Tibial artery (tissue), 4 donors: ENCODE measurements around the gene ME1.
A peak's percentile ranks its signal among the peaks of the same experiment; 100 is the strongest.

Experiments used
- DNase-seq, 2 donors: peaks; one replicate each; pipeline ENCODE4 v3.0.0-alpha.2; 2019
- H3K27ac ChIP-seq, 2 donors: fragments of 200-600 bp; sonication (generic) in 1 of 2; 1 replicate in 1 of 2; 2 replicates in 1 of 2; pipeline ENCODE4 v1.5.1; 2018 to 2019; ENCODE audit warnings: mild to moderate bottlenecking in 1 of 2
- H3K27me3 ChIP-seq, 2 donors: fragments of 200-600 bp; sonication (generic) in 1 of 2; one replicate each; pipeline versions ENCODE4 v1.5.1 to v1.6.0; 2016 to 2019
- H3K36me3 ChIP-seq, 3 donors: fragments of 200-600 bp; sonication (generic) in 2 of 3; one replicate each; pipeline ENCODE4 v1.5.1; 2016 to 2019; ENCODE audit warnings: mild to moderate bottlenecking in 2 of 3
- H3K4me1 ChIP-seq, 4 donors: fragments of 200-600 bp; sonication (generic) in 2 of 4; 1 replicate in 3 of 4; 2 replicates in 1 of 4; pipeline ENCODE4 v1.5.1; 2016 to 2019
- H3K4me3 ChIP-seq, 2 donors: fragments of 200-600 bp; sonication (generic) in 1 of 2; 1 replicate in 1 of 2; 2 replicates in 1 of 2; pipeline ENCODE4 v1.5.1; 2018 to 2019; ENCODE audit warnings: mild to moderate bottlenecking in 2 of 2
- H3K9me3 ChIP-seq, 3 donors: fragments of 200-600 bp; sonication (generic) in 1 of 3; one replicate each; pipeline ENCODE4 v1.5.1; 2016 to 2019
- CTCF ChIP-seq, 2 experiments: fragments of 200-600 bp in 1 of 2; fragments of 450-650 bp in 1 of 2; IDR thresholded peaks; one replicate each; pipeline ENCODE4 v1.5.1; 2017 to 2019; ENCODE audit warnings: antibody characterized with exemption in 2 of 2, mild to moderate bottlenecking in 1 of 2, moderate library complexity in 1 of 2
- intact Hi-C: fragments of 100-400 bp; cut with DNase I; formaldehyde crosslinking; loops from one replicate; pipeline ENCODE4 v1.15.0; 2023; ENCODE audit warnings: low total_unique reads

ME1 gene

GRCh38 chr6:83430611-83431544, at the start of gene ME1:
Gene ME1, minus strand, starts transcription at chr6:83431051. Its CDS starts 97 bp downstream, at chr6:83430954.
- intact Hi-C loops, result no loop called here
- no peaks in the 10 kb centered on the region for H3K9me3 ChIP-seq
- peak; percentile 80 to 88 for DNase-seq
- TF ChIP-seq CTCF (IDR thresholded peaks at IDR 0.05), result no peak
- H3K4me3 ChIP-seq, result peak within 1 kb of the TSS; percentile 65 to 70
- H3K27ac ChIP-seq, result peak within 1 kb of the TSS; percentile 68 to 80
- no peaks in the 10 kb centered on the region for H3K27me3 ChIP-seq
- H3K4me1 ChIP-seq, result peaks cover 0 to 34% (median 4%) of the 10 kb centered on the region in 4 donors
- no peaks in the 10 kb centered on the region for H3K36me3 ChIP-seq

DNA sequence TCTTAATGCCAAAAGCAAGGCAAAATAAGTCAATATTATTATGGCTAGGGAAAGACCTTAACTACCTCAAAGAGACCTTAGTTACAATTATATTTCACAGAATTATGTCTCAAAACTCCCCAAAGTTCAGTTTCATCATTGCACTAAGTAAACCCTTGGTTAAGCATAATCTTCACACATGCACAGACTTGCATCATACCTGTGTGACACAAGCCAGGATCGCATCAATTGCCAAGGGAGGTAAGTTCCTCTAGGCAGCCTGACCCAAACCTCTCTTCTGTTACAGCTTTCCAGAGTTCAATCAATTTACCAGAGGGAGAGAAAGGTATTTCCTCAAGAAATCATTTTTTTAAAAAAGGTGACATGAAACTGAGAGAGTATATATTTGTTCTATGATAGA, 49.6 kb upstream of the ME1 start:
- Histone ChIP-seq H3K4me3 (no peak overlapping the region), H3K27me3 (no peaks in the 10 kb centered on the region), H3K9me3 (no peaks in the 10 kb centered on the region), H3K27ac (no peak overlapping the region), H3K4me1 (no peaks in the 10 kb centered on the region), H3K36me3 (no peaks in the 10 kb centered on the region)
- TF ChIP-seq CTCF (IDR thresholded peaks at IDR 0.05), result no peak
- DNase-seq, result no peak
- intact Hi-C loops, result no loop called here

DNA sequence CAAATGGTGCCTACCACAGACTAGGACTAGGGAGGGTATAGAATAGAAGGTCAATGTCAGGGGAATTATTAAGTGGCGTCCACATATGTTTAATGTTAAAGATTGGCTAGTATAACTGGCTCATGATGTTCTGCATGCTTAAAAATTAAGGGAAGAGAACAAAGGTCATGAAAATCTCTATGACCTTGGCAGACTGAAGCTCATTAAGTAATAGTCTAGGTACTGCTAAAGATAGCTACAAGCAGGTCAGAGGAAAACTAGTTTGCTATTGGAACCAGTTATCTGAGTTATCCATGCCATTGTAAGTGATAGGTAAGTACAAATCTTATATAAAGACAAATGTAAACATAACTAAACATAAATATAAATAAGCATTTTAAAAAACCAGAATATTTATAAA, 48.5 kb upstream of the ME1 start:
- intact Hi-C loops, result no loop called here
- H3K36me3 ChIP-seq, result no peaks in the 10 kb centered on the region
- no peaks in the 10 kb centered on the region for H3K4me1 ChIP-seq
- no peaks in the 10 kb centered on the region for H3K27me3 ChIP-seq
- H3K4me3 ChIP-seq, result no peak overlapping the region
- no peak for DNase-seq
- TF ChIP-seq CTCF (IDR thresholded peaks at IDR 0.05), result no peak
- no peak overlapping the region for H3K27ac ChIP-seq
- H3K9me3 ChIP-seq, result no peaks in the 10 kb centered on the region

DNA sequence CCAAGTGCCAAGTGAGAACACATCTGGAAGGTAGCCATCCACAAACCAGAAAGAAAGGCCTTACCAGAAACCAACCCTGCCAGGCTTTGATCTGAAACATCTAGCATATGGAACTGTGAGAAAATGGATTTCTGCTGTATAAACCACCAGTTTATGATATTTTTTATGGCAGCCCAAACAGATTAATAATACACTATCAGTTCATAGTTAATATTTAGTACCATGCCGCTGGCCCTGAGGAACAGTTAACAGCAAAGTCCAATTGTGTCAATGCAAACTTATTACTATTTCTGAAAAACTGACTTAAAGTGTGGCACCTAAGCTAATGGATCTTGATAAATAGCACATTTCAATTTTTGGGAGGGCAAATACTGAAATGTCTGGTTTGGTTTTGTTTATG, 46.1 kb upstream of the ME1 start:
- Histone ChIP-seq H3K9me3 (no peaks in the 10 kb centered on the region), H3K4me1 (no peaks in the 10 kb centered on the region), H3K27ac (no peak overlapping the region), H3K4me3 (no peak overlapping the region), H3K27me3 (no peaks in the 10 kb centered on the region), H3K36me3 (no peaks in the 10 kb centered on the region)
- no peak for DNase-seq
- TF ChIP-seq CTCF (IDR thresholded peaks at IDR 0.05), result no peak
- intact Hi-C loops, result no loop called here

- Histone ChIP-seq H3K27ac (no peak overlapping the region), H3K4me3 (no peak overlapping the region), H3K36me3 (no peaks in the 10 kb centered on the region), H3K27me3 (no peaks in the 10 kb centered on the region), H3K9me3 (no peaks in the 10 kb centered on the region), H3K4me1 (no peaks in the 10 kb centered on the region)
- intact Hi-C loops, result no loop called here
- no peak for TF ChIP-seq CTCF (IDR thresholded peaks at IDR 0.05)
- no peak for DNase-seq
Observed at GRCh38 chr6:83474309-83474708, 43.5 kb upstream of the ME1 start.
